ENCODE measurements around the gene GPR3. TPM values are rescaled to one million over a fixed set of nuclear protein-coding genes. Genes with fewer than 3 reads are reported as not detected.
"Not testable (repeated sequence)": the region's sequence is repeated elsewhere in the genome, so short reads cannot be mapped to it uniquely, and the experiment has no call there.

The GPR3 gene
- total and polyA plus RNA-seq, 2 of the 13 experiments (the other 11 are each of a cell fraction or from before 2014, with no cell fraction given) = 1.00 to 2.6 TPM

DNA sequence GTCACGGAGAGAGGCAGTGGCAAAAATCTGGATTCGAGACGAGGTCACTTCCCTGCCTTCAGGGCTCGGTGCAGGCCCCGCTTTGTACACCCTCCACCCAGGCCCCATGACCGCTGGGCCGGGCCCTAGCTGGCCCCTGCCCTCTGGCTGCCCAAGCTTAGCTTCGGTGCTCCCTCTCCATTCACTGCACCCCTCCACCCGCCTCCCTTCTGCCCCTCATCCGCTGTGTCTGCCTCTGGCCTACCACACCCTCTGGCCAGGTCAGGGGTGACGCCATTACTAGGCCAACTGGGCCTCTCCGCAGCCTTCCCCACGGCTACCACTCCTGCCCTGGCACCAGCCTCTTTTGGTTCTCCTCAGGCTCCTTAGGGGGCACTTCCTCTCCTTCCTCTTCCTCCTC, 8.8 kb upstream of the GPR3 start (continued):
- TF ChIP-seq PRDM15 (CRISPR knock-in tag; IDR thresholded peaks at IDR 0.05) = no peak
- no peak for TF ChIP-seq ZNF143 (CRISPR knock-in tag; IDR thresholded peaks at IDR 0.05)
- TF ChIP-seq ELK4 (CRISPR knock-in tag; IDR thresholded peaks at IDR 0.05; ENCODE audit: borderline replicate concordance) = no peak
- TF ChIP-seq TBX2 (CRISPR knock-in tag; IDR thresholded peaks at IDR 0.05; ENCODE audit: borderline replicate concordance) = no peak
- no peak for TF ChIP-seq CREB1 (IDR thresholded peaks at IDR 0.05)
- no peak for TF ChIP-seq CREB1 (CRISPR knock-in tag; IDR thresholded peaks at IDR 0.05)
- no peak for TF ChIP-seq IRX3 (CRISPR knock-in tag; IDR thresholded peaks at IDR 0.05; ENCODE audit: borderline replicate concordance, low read depth)
- TF ChIP-seq ZNF24 (IDR thresholded peaks at IDR 0.05) = no peak
- TF ChIP-seq RCOR2 (CRISPR knock-in tag; IDR thresholded peaks at IDR 0.05) = no peak
- no peak for TF ChIP-seq ZMYM2 (CRISPR knock-in tag; IDR thresholded peaks at IDR 0.05)
- TF ChIP-seq ZMYM4 (CRISPR knock-in tag; IDR thresholded peaks at IDR 0.05) = no peak
- TF ChIP-seq SETDB1 (CRISPR knock-in tag; IDR thresholded peaks at IDR 0.05; ENCODE audit: borderline replicate concordance) = no peak

- H3K9me3 ChIP-seq (ENCODE audit: low read length); ATAC-seq; H3K9ac ChIP-seq (ENCODE audit: insufficient read depth, low read depth, low read length); H3K27ac ChIP-seq (ENCODE audit: extremely low read length, insufficient read depth, low read length); POLR2A ChIA-PET; CTCF ChIA-PET (ENCODE audit: low intra/inter-chr PET ratio, low total read pairs); H3K36me3 ChIP-seq (replicated peaks in 1 of 2; ENCODE audit: control insufficient read depth in 1 of 2, insufficient read depth in 2 of 2, low read length in 2 of 2); FAIRE-seq; DNase-seq (ENCODE audit: low spot score); in situ Hi-C loops (cut with HindIII; ENCODE audit: extremely low pct_ligation_motif_present, low pct_unique_long_range_greater_than_20kb); H3K79me2 ChIP-seq (ENCODE audit: insufficient read depth, low read length); H4K20me1 ChIP-seq (ENCODE audit: insufficient read depth, low read length); BruUV-seq (replicated peaks); intact Hi-C loops (cut with micrococcal nuclease; ENCODE audit: unreplicated experiment); H3K4me1 ChIP-seq (ENCODE audit: insufficient read depth, low read length); H3K4me2 ChIP-seq (ENCODE audit: low read depth, low read length); H3K4me3 ChIP-seq (replicated peaks in 1 of 3; ENCODE audit: insufficient read depth in 1 of 3, low read depth in 2 of 3, low read length in 3 of 3); H2AFZ ChIP-seq (ENCODE audit: low read length): not testable (repeated sequence)
- H3K27me3 ChIP-seq (ENCODE audit: control insufficient read depth in 1 of 2, insufficient read depth in 2 of 2, low read length in 2 of 2) = peaks cover 4 to 33% of the 10 kb centered on the region in 2 experiments
- WGBS (ENCODE audit: low lambda C conversion rate) = 31% methylated on average over 3 of the region's 3 CpGs
Observed at GRCh38 chr1:27384797-27385196, 7.6 kb upstream of the GPR3 start.
